ENCODE data around the gene CCDC120. TPM values are rescaled to one million over a fixed set of nuclear protein-coding genes. Genes with fewer than 3 reads are reported as not detected.

The CCDC120 gene
- total and polyA plus RNA-seq, 2 donors from 2014 or later = 5.2 to 13.7 TPM

DNA sequence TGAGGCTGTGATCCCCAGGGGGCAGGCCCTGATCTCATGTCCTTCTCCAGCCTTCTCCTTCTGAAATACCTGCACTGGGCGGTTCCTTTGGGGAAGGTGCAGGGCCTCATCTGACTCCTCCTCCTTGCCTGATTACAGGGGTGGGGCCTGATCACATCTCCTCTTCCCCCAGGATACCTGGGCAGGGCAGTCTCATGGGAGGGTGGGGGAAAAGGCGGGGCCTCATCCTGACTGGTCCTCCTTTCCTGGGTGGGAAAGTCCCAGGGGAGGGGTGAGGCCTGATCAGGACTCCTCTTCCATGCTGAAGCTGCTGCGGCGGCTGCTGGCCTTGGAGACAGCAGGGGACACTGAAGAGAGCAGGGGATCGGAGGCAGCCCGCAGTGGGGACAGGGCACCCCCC is 28.9 kb upstream of the CCDC120 start:
- no peak for FAIRE-seq
- intact Hi-C loops (cut with DNase I) = no loop called here
- no peak overlapping the region for H3K4me3 ChIP-seq (ENCODE audit: low read length in 3 of 3)
- H3K27ac ChIP-seq (ENCODE audit: low read depth in 2 of 2, low read length in 2 of 2) = no peak overlapping the region
- no peaks in the 10 kb centered on the region for H3K9me3 ChIP-seq (ENCODE audit: control insufficient read depth in 2 of 3, insufficient read depth in 1 of 3, low read length in 3 of 3)
- no peaks in the 10 kb centered on the region for H3K27me3 ChIP-seq (ENCODE audit: control insufficient read depth, insufficient read depth, low read length)
- DNase-seq = peak in 2 of 5 donors; percentile 24 to 51
- no peaks in the 10 kb centered on the region for H3K4me1 ChIP-seq (ENCODE audit: control insufficient read depth in 2 of 3, insufficient read depth in 2 of 3, low read depth in 1 of 3, low read length in 3 of 3)
- H3K36me3 ChIP-seq (ENCODE audit: control insufficient read depth in 2 of 3, insufficient read depth in 3 of 3, low read length in 3 of 3) = peaks cover 0 to 10% (median 7%) of the 10 kb centered on the region in 3 donors
- TF ChIP-seq, protein P1, sequence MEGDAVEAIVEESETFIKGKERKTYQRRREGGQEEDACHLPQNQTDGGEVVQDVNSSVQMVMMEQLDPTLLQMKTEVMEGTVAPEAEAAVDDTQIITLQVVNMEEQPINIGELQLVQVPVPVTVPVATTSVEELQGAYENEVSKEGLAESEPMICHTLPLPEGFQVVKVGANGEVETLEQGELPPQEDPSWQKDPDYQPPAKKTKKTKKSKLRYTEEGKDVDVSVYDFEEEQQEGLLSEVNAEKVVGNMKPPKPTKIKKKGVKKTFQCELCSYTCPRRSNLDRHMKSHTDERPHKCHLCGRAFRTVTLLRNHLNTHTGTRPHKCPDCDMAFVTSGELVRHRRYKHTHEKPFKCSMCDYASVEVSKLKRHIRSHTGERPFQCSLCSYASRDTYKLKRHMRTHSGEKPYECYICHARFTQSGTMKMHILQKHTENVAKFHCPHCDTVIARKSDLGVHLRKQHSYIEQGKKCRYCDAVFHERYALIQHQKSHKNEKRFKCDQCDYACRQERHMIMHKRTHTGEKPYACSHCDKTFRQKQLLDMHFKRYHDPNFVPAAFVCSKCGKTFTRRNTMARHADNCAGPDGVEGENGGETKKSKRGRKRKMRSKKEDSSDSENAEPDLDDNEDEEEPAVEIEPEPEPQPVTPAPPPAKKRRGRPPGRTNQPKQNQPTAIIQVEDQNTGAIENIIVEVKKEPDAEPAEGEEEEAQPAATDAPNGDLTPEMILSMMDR (IDR thresholded peaks at IDR 0.05; ENCODE audit: borderline replicate concordance, extremely low read depth, insufficient read depth) = no peak
- H3K9ac ChIP-seq (ENCODE audit: low read length in 3 of 3) = no peak overlapping the region

DNA sequence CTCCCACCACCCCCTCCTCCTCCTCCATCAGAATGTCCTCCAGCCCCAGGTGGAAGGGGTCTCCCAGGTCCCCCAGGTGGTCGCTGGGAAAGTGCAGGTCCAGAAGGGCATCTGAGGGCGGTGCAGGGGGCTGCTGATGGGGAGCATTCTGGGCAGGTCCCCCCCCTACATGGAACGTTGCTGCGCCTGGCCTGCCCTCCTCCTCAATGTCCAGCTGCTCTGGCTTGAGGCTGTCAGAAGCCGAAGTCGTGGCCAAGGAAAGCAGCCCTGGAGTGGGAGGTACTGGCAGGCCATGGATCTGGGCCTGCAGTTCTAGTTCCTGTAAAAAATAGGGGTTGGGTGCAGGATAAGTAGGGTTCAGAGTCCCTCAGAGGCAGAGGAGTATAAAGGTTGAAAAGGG is 28.5 kb upstream of the CCDC120 start:
- Histone ChIP-seq H3K9ac (ENCODE audit: low read length in 3 of 3) (no peak overlapping the region), H3K4me1 (ENCODE audit: control insufficient read depth in 2 of 3, insufficient read depth in 2 of 3, low read depth in 1 of 3, low read length in 3 of 3) (no peaks in the 10 kb centered on the region), H3K36me3 (ENCODE audit: control insufficient read depth in 2 of 3, insufficient read depth in 3 of 3, low read length in 3 of 3) (peaks cover 0 to 10% (median 7%) of the 10 kb centered on the region in 3 donors), H3K4me3 (ENCODE audit: low read length in 3 of 3) (no peak overlapping the region), H3K27me3 (ENCODE audit: control insufficient read depth, insufficient read depth, low read length) (no peaks in the 10 kb centered on the region), H3K9me3 (ENCODE audit: control insufficient read depth in 2 of 3, insufficient read depth in 1 of 3, low read length in 3 of 3) (no peaks in the 10 kb centered on the region), H3K27ac (ENCODE audit: low read depth in 2 of 2, low read length in 2 of 2) (no peak overlapping the region)
- intact Hi-C loops (cut with DNase I) = no loop called here
- no peak for DNase-seq
- FAIRE-seq = no peak
- TF ChIP-seq, protein P1 (IDR thresholded peaks at IDR 0.05; ENCODE audit: borderline replicate concordance, extremely low read depth, insufficient read depth) = no peak

DNA sequence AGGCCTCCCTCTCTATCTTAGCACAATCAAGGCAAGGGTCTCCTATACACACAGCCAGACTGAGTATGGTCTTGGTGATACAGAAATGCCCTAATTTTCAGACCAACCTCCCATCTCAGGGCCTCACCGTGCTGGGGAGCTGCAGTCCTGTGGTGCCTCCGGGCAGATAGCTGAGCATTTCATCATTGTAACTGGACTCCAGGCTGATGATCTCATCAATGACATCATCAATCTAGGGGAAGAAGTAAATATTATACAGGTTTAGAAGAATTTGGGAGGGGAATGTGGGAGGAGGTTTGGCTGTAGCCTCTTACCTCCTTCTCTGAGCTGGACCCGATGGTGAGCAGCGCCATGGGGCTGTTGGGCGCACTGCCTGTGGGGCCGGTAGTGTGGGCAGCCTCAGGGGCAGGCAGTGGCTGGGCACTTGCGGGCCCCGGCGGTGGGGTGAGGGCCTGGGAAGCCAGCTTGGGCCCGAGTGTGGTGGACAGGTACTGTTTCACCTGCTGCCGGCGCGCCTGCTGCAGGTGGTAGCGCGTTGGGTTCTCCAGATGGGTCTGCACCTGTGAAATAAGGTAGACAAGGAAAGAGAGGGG is 20.8 kb upstream of the CCDC120 start:
- TF ChIP-seq, protein P1 (IDR thresholded peaks at IDR 0.05; ENCODE audit: borderline replicate concordance, extremely low read depth, insufficient read depth) = no peak
- no peak for FAIRE-seq
- H3K9ac ChIP-seq (ENCODE audit: low read length in 3 of 3) = no peak overlapping the region
- no peaks in the 10 kb centered on the region for H3K27me3 ChIP-seq (ENCODE audit: control insufficient read depth, insufficient read depth, low read length)
- no peak overlapping the region for H3K27ac ChIP-seq (ENCODE audit: low read depth in 2 of 2, low read length in 2 of 2)
- H3K36me3 ChIP-seq (ENCODE audit: control insufficient read depth in 2 of 3, insufficient read depth in 3 of 3, low read length in 3 of 3) = peaks cover 2 to 17% (median 11%) of the 10 kb centered on the region in 3 donors
- no peak for DNase-seq
- intact Hi-C loops (cut with DNase I) = no loop called here
- H3K4me3 ChIP-seq (ENCODE audit: low read length in 3 of 3) = no peak overlapping the region
- H3K9me3 ChIP-seq (ENCODE audit: control insufficient read depth in 2 of 3, insufficient read depth in 1 of 3, low read length in 3 of 3) = no peaks in the 10 kb centered on the region
- peaks cover 0 to 8% (median 0%) of the 10 kb centered on the region in 3 donors for H3K4me1 ChIP-seq (ENCODE audit: control insufficient read depth in 2 of 3, insufficient read depth in 2 of 3, low read depth in 1 of 3, low read length in 3 of 3)
